A172 (cell line): ENCODE results near the gene JMJD1C. TPM values are rescaled to one million over a fixed set of nuclear protein-coding genes. Genes with fewer than 3 reads are reported as not detected.
"Not testable (repeated sequence)": the region's sequence is repeated elsewhere in the genome, so short reads cannot be mapped to it uniquely, and the experiment has no call there.

Source experiments
- DNase-seq: peaks from one replicate; pipeline ENCODE4 v3.0.0-alpha.2; 2015; ENCODE audit warnings: low spot score
- total RNA-seq: library from RNA; depleted of rRNA; stranded (reverse); fragments of >200 nt; shearing (Covaris generic); gene quantifications from 2 replicates; pipeline ENCODE4 v1.2.3, GENCODE V29; 2014

JMJD1C gene
- total RNA-seq, 1 experiment from 2014 or later = 98.3 TPM

- DNase-seq = no peak
These were observed 165.0 kb downstream of the JMJD1C start for GRCh38 chr10:63300801-63301200.

GRCh38 chr10:63297941-63298340, 167.8 kb downstream of the JMJD1C start:
- no peak for DNase-seq

GRCh38 chr10:63294781-63295180, 171.0 kb downstream of the JMJD1C start:
- no peak for DNase-seq

DNA sequence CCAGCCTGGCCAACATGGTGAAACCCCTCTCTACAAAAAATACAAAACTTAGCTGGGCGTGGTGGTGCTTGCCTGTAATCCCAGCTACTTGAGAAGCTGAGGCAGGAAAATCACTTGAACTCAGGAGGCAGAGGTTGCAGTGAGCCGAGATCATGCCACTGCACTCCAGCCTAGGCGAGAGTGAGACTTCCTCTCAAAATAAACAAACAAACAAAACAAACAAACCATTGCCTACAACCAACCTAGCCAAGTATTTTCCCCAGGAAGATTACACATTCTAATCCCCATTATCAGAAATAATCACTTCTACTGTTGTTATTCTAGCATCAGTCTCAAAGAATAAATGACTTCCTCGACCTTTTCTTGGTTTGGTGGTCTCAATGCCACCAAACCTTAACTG, 172.9 kb downstream of the JMJD1C start:
- not testable (repeated sequence) for DNase-seq

DNA sequence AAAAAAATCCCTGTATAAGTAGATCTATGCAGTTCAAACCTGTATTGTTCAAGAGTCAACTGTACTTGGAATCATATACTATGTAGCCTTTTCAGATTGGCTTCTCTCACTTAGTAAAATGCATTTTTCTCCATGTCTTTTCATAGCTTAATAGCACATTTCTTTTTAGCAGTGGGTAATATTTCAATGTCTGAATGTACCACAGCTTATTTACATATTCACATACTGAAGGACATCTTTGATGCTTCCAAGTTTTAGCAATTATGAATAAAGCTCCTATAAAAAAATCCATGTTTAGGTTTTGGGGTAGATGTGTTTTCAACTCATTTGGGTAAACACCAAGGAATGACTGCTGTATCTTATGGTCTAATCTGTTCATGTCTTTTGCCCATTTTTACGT, 177.6 kb downstream of the JMJD1C start:
- no peak for DNase-seq

DNA sequence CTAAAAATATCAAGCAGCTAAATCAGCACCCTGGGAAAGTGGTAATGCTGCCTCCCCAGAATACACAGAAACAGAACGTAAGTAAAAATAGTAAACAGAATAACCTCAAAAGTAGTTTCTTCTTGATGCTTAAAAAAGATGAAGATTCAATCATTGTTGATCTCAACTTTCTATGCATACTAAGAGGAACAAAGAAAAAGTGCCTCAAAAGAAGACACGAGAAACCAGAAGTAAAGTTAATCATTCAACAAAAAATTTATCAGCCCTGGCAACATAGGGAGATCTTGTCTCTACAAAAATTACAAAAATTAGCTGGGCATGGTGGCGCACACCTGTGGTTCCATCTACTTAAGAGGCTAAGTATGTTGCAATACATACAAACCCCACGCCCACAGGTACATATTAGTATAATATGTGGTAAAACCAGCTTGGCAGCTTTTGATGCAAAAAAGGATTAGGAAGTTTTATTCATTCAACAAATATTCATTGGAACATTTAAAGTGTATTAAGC, 179.0 kb downstream of the JMJD1C start:
- no peak for DNase-seq

- DNase-seq = no peak
These were observed 179.4 kb downstream of the JMJD1C start for GRCh38 chr10:63286340-63286739.

DNA sequence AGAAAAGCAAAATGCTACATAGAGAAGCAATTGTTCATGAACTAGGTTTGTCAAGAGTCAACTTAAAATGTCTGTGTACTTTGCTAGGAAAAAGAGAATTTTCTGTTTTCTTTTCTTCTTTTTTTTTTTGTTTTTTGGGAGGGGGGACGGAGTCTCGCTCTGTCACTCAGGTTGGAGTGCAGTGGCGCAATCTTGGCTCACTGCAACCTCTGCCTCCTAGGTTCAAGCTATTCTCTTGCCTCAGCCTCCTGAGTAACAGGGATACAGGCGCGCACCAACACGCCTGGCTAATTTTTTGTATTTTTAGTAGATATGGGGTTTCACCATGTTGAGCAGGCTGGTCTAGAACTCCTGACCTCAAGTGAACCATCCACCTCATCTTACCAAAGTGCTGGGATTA, 181.9 kb downstream of the JMJD1C start:
- not testable (repeated sequence) for DNase-seq

- DNase-seq = no peak
These were observed 182.7 kb downstream of the JMJD1C start for GRCh38 chr10:63283093-63283492.

DNA sequence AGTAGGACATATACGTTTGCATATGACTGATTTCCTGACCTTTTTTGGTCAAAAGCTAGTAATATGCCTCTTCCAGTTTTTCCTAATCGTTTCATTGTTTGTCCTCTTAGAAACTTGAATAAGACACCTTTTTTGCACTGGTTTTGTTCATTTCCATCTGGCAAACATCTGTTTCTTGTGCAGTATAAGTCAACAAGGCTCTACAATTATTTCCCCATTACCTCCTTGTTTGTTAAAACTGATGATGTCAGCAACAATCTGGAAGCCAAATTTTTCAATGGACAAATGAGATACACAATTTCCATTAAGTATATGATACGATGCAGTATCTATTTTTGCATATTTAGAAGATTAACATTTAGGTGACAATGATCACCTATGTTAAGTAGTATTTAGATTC, 183.8 kb downstream of the JMJD1C start:
- no peak for DNase-seq

DNA sequence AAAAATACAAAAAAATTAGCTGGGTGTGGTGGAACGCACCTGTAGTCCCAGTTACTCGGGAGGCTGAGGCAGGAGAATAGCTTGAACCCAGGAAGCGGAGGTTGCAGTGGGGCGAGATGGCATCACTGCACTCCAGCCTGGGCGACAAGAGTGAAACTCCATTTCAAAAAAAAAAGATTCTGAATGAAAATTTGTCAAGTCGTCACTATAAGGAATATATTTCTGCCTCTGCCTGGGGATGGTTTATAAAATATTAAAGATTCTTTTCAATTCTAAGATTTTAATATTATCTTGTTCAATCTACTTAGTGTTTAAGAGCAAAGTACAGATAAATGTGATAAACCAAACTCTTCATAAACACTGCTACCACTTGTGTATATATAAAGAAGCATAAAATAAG, 185.4 kb downstream of the JMJD1C start:
- DNase-seq = no peak

GRCh38 chr10:63275094-63275493, 190.7 kb downstream of the JMJD1C start:
- DNase-seq = no peak

- no peak for DNase-seq
These were observed 192.2 kb downstream of the JMJD1C start for GRCh38 chr10:63273577-63273976.

DNA sequence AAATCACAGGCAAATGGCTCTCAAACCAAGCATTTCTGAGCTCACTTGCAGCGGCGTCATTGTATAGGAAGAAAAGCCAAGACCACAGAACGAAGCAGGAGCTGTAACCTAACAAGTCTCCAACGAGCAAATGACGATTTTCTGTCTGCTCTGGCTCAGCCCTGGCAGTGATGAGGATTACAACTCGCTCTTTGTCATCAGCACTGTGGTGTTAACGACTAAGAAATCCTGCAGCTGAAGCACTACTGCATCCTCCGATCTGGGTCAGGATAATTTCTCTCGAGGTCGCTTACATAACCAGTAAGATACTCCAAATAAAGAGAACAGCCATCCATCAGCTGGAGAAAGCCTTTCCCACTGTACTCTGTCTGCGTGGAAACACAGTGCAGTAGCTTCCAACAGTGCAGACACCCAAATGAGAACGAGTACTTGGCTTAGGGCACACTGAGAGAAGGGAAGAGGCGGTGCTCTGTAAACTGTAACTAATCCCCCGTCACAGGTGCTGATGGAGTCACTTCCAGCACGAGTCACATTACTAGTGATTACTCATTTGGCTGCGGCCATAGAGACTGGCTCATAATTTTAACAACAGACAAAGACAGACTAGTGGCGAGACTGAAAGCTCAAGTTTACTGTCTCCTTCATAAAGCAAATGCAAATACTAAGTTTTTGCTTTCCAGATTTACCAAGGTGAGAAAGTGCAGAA, 196.8 kb downstream of the JMJD1C start:
- DNase-seq = peak; percentile 98

DNA sequence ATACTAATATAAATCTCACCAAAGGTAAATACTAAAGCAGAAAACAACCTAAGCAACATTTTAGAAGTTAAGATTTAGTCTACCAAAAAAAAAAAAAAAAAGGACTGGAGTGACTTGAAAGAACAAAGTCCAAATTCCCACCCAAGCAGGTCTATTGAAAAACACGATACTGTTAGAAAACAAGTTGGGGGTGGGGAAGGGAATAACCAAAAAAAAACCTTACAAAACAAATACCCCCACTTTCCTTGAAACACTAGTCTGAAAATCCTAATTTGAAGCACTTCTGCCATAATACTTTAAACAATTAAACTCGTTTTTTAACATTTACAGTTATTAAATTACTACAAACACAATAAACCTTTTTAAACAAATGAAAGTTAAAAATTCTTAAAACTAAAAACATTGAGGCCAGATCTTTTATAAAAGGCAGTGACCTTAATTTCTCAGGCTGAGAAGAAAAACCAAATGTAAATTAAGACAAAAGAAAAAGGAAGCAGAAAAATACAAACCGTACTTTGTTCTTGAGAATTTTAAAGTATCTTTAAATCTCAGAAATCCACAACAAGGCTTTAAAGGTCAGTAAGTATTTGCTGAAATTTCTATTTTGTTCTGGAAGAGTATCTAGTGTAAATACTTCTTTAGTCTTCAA, 197.5 kb downstream of the JMJD1C start:
- no peak for DNase-seq

DNA sequence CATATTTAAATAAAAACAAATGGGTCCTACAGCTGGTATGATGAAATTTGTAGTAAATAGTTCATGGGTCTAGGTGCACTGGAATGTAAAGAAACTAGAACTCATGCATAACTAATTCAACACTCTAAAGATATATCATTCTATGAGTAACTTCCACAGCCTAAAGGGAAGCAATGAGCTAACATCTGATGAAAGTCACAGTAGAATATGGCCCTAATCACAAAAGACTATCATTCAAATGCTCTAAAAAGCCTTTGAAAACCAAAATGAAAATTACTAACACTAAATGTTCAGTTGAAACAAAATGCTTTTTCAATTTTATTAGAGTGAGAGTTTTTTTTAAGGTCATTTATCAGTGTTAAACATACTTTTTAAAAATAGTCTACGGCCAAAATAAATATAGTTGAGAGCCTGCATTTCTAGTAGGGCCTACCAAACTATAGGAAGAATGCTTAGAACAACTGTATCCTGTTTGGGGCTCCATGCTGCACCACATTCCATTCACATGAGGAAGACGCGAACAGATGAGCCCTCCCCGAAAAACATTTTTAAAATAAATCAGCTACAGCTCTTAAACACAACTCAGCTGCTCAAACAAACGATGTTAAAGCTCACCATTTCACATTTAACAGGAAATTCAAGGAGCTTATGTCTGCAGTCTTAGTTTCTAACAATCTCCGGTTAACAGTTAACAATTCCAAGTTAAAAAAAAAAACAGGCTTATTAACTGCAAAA, 198.2 kb downstream of the JMJD1C start:
- peak; percentile 70 for DNase-seq

GRCh38 chr10:63266391-63267316, 199.1 kb downstream of the JMJD1C start:
- DNase-seq = no peak

GRCh38 chr10:63265683-63266235, 200.0 kb downstream of the JMJD1C start:
- DNase-seq = no peak

DNA sequence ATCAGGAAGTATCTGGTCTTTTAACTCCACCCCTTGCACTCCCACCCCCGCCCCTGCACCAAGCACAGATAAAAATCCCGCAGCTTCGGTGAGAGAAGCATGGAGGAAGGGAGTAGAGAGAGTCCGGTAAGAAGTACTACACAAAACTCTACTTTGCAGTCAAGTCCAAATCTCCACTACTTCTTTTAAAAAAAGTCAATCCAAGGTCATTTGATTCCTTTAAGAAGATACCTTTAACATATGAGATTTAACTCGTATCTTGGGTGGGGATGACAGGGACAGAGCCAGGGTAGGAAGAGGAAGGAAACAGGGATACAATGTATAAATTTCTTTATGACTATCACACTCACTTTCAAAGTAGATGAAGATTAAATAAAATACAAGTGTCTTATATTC, 200.6 kb downstream of the JMJD1C start:
- DNase-seq = peak; percentile 45

DNA sequence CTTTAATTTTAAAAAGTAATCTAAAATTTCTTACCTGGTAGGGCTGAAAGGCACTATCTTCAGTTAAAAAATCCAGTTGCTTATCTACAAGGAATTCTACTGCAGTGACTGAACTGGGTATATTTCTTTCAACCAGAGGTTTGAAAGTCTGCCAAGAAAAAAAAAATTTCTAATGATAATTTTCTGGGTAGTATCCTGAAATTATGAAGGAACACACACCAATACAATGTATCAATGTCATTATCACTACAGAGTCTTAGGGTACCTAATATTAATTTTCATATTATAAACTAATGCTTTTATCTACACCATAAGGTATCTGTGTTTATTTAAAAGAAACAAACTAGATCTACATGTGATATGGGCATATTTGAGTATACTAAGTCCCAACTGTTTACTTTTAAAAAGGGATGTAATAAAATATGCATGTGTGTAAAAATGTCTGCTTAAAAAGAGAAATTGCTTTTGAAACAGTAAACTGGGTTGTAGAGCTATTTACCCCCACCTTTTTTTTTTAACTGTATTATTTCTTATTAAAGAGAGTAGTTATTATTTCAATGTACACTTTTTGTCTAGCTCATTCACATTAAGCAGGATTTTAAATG, 201.1 kb downstream of the JMJD1C start:
- no peak for DNase-seq
